ENCODE data around the gene RIMOC1.
"Not testable (repeated sequence)": the region's sequence is repeated elsewhere in the genome, so short reads cannot be mapped to it uniquely, and the experiment has no call there.

Gene RIMOC1

DNA sequence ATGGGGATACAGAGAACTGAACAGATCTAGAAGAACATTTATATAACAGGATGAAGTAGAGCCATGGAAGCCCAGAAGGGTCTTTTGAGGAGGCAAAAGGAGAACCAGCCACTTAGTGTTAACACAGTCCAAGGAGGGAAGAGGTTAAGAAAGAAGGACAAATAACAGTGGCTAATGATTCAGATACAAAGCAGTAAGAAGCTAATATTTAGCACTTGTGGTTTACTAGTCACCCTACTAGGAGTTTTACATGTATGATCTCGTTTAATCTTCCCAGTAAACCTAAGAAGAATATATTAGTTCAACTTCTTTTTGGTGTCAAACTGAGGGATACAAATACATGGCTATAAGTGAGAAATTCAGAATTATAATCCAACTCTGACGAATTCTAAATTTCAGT lies 28.6 kb downstream of the RIMOC1 start:
- no peak for DNase-seq (ENCODE audit: low read depth)
- no peak overlapping the region for H3K4me3 ChIP-seq (ENCODE audit: low read depth, low read length)
- no peak for TF ChIP-seq MYC (IDR thresholded peaks at IDR 0.05; ENCODE audit: low read depth, low read length)

GRCh38 chr5:41935544-41935943 lies 31.4 kb downstream of the RIMOC1 start:
- no peak for DNase-seq (ENCODE audit: low read depth)
- TF ChIP-seq, protein P1, sequence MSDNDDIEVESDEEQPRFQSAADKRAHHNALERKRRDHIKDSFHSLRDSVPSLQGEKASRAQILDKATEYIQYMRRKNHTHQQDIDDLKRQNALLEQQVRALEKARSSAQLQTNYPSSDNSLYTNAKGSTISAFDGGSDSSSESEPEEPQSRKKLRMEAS (IDR thresholded peaks at IDR 0.05; ENCODE audit: low read depth, low read length): no peak
- TF ChIP-seq POLR2A (IDR thresholded peaks at IDR 0.05; ENCODE audit: extremely low read depth, insufficient read length) (no peak), MYC (IDR thresholded peaks at IDR 0.05; ENCODE audit: low read depth, low read length) (no peak), CTCF (IDR thresholded peaks at IDR 0.05; ENCODE audit: low read depth, low read length) (no peak)
- H3K4me3 ChIP-seq (ENCODE audit: low read depth, low read length): no peak overlapping the region

DNA sequence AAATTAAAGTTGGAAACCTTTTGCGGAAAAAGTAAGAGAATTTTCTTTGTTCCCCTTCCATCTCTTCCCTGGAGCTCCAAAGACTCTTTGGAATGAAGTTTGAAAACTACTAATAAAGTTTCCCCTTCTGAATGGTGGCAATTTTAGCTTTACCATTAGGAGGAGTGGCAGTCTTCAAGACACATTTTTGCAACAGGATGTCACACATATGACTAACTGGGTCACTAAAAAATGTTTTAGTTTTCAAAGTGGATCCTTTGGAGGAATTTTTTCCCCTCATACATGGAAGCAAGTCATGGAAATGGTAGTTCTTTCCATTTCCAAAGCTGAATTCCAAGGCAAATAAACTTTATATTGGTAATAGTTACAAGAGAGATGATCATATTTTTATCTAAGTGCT lies 36.5 kb downstream of the RIMOC1 start:
- no peak overlapping the region for H3K4me3 ChIP-seq (ENCODE audit: low read depth, low read length)
- TF ChIP-seq, protein P1 (IDR thresholded peaks at IDR 0.05; ENCODE audit: low read depth, low read length): no peak
- TF ChIP-seq MYC (IDR thresholded peaks at IDR 0.05; ENCODE audit: low read depth, low read length) (no peak), CTCF (IDR thresholded peaks at IDR 0.05; ENCODE audit: low read depth, low read length) (no peak), POLR2A (IDR thresholded peaks at IDR 0.05; ENCODE audit: extremely low read depth, insufficient read length) (no peak)
- DNase-seq (ENCODE audit: low read depth): no peak

GRCh38 chr5:41945332-41945955 lies 41.3 kb downstream of the RIMOC1 start:
- DNase-seq (ENCODE audit: low read depth); H3K4me3 ChIP-seq (ENCODE audit: low read depth, low read length): not testable (repeated sequence)

DNA sequence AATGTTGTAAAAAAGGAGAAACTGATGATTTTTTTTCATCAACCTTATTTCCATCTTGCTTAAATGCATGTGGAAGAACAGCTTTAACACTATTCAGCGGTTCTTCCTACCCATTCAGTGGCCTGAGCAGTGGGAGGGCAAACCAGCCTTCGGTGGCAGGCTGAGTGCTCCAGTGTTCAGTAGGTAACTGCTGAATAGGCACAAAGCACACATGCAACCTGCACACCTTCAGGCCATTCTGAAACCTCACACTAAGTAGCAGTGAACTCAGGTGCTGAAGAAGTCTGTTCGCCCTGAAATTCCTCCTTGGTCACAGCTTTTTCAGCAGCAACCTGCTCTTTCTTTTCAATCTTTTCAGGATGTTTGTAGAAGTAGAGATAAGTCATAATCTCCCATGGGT lies 47.1 kb downstream of the RIMOC1 start:
- TF ChIP-seq CTCF (IDR thresholded peaks at IDR 0.05; ENCODE audit: low read depth, low read length) (no peak), MYC (IDR thresholded peaks at IDR 0.05; ENCODE audit: low read depth, low read length) (no peak), POLR2A (IDR thresholded peaks at IDR 0.05; ENCODE audit: extremely low read depth, insufficient read length) (no peak)
- TF ChIP-seq, protein P1 (IDR thresholded peaks at IDR 0.05; ENCODE audit: low read depth, low read length): no peak
- DNase-seq (ENCODE audit: low read depth): no peak
- H3K4me3 ChIP-seq (ENCODE audit: low read depth, low read length): no peak overlapping the region

Data from NB4 (cell line).